ENCODE data around the gene EXD3.

The EXD3 gene

DNA sequence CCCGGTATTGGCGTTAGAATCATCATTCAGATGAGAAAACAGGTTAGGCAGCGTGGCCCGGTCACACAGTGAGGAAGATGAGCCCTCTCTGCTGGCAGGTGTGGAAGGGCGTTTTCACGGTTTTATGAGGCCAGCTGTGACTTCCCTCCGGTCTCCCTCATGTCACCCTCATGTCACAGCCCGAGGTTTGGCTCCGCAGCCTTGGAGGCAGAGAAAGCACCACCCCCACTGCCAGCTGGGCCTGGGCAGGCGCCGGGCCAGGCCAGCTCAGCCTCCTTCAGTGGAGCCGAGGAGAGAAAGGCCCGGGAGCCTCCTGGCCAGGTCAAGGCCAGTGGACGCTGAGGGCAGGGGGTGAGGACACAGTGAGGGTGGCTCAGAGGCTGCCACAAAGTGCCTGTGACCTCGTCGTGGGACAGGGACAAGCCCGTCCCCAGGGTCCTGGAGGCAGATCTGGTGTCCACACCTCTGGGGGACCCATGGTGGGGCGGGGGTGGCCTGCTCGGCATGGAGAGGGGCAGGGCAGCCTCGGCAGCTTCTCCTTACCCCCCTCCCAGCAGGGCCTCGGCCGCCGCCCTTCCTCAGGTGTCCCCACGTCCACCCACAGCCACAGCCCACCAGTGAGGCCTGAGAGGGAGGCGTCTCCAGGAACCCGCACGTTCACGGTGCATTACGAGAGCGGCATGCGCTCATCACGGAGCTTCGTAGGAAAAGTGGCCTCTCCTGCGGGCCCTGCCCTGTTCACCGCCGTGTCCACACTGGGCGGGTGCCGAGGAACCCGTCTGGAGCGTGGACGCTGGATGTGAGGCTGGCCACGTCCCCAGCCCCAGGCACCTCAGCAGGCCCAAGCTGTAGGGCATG is 32.2 kb downstream of the EXD3 start:
- H2AFZ ChIP-seq (ENCODE audit: low read length): no peak overlapping the region
- H3K79me1 ChIP-seq (ENCODE audit: low read depth, low read length): peaks cover 12% of the 10 kb centered on the region
- no peak overlapping the region for H3K4ac ChIP-seq (ENCODE audit: low read length)
- no peak overlapping the region for H3K27ac ChIP-seq (replicated peaks; ENCODE audit: low read length)
- H2AK5ac ChIP-seq (ENCODE audit: low read depth, low read length): no peak overlapping the region
- no peak overlapping the region for H3K14ac ChIP-seq (ENCODE audit: low read length)
- H2BK15ac ChIP-seq (ENCODE audit: low read length): no peak overlapping the region
- peak overlapping the region; percentile 43 for H4K8ac ChIP-seq (ENCODE audit: low read depth, low read length)
- H3K9ac ChIP-seq (ENCODE audit: low read depth, low read length, poor library complexity): peak overlapping the region; percentile 60
- peak overlapping the region; percentile 38 for H3K18ac ChIP-seq (ENCODE audit: low read length)
- H2BK5ac ChIP-seq (ENCODE audit: low read length): no peak overlapping the region
- no peak overlapping the region for H4K91ac ChIP-seq (ENCODE audit: low read depth, low read length, poor library complexity)
- H2BK12ac ChIP-seq (ENCODE audit: low read length): peak overlapping the region; percentile 41
- no CpG with 5 or more reads among the region's 42 CpGs for WGBS, 2 donors (ENCODE audit: extremely low coverage in 2 of 2, insufficient read length in 2 of 2, insufficient replicate concordance in 1 of 2)
- no peak overlapping the region for H3K4me3 ChIP-seq (ENCODE audit: low read length in 2 of 2)
- no peak for DNase-seq (ENCODE audit: low spot score)
- peaks cover 2 to 6% of the 10 kb centered on the region in 2 donors for H3K36me3 ChIP-seq (replicated peaks in 1 of 2; ENCODE audit: control insufficient read depth in 2 of 2, insufficient read depth in 2 of 2, low read length in 2 of 2)
- H3K23ac ChIP-seq (ENCODE audit: low read depth, low read length, poor library complexity): peak overlapping the region; percentile 20
- no peak overlapping the region for H2BK120ac ChIP-seq (ENCODE audit: low read depth, low read length)
- H3K27me3 ChIP-seq (ENCODE audit: control insufficient read depth in 3 of 3, insufficient read depth in 3 of 3, low read depth in 1 of 3, low read length in 3 of 3): no peaks in the 10 kb centered on the region
- H3K4me2 ChIP-seq (ENCODE audit: insufficient read depth, low read length, poor library complexity, severe bottlenecking): no peak overlapping the region
- peaks cover 0 to 2% of the 10 kb centered on the region in 2 donors for H3K9me3 ChIP-seq (replicated peaks in 1 of 2; ENCODE audit: control insufficient read depth in 2 of 2, insufficient read depth in 1 of 2, low read depth in 1 of 2, low read length in 2 of 2)
- H3K4me1 ChIP-seq (ENCODE audit: control insufficient read depth in 2 of 2, insufficient read depth in 1 of 2, low read depth in 1 of 2, low read length in 2 of 2): peaks cover 0 to 15% of the 10 kb centered on the region in 2 donors

DNA sequence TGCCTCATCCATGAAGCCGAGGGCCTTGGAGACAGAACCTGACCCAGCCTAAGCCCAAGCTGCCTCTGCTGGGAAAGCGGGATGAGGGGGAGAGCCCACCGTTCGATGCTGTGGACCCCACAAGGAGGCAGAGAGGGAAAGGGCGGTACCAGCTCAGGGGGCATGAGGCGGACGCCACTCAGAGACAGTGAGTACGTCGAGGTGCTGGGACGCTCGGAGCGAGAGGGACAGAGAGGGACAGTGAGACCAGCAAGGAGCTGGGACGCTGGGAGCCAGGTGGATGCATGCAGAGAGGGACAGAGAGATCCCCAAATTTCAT is 33.6 kb downstream of the EXD3 start:
- Histone ChIP-seq H3K18ac (ENCODE audit: low read length) (no peak overlapping the region), H3K4me3 (ENCODE audit: low read length in 2 of 2) (no peak overlapping the region), H2BK120ac (ENCODE audit: low read depth, low read length) (peak overlapping the region; percentile 94), H3K14ac (ENCODE audit: low read length) (no peak overlapping the region), H3K4me1 (ENCODE audit: control insufficient read depth in 2 of 2, insufficient read depth in 1 of 2, low read depth in 1 of 2, low read length in 2 of 2) (peaks cover 0 to 17% of the 10 kb centered on the region in 2 donors), H3K23ac (ENCODE audit: low read depth, low read length, poor library complexity) (peak overlapping the region; percentile 55), H2BK12ac (ENCODE audit: low read length) (no peak overlapping the region), H3K4ac (ENCODE audit: low read length) (no peak overlapping the region), H4K91ac (ENCODE audit: low read depth, low read length, poor library complexity) (no peak overlapping the region), H3K4me2 (ENCODE audit: insufficient read depth, low read length, poor library complexity, severe bottlenecking) (no peak overlapping the region), H3K36me3 (replicated peaks in 1 of 2; ENCODE audit: control insufficient read depth in 2 of 2, insufficient read depth in 2 of 2, low read length in 2 of 2) (peaks cover 2 to 6% of the 10 kb centered on the region in 2 donors), H3K79me1 (ENCODE audit: low read depth, low read length) (peaks cover 12% of the 10 kb centered on the region), H3K9ac (ENCODE audit: low read depth, low read length, poor library complexity) (peak overlapping the region; percentile 60), H2BK5ac (ENCODE audit: low read length) (peak overlapping the region; percentile 53), H2BK15ac (ENCODE audit: low read length) (no peak overlapping the region), H2AFZ (ENCODE audit: low read length) (no peak overlapping the region), H2AK5ac (ENCODE audit: low read depth, low read length) (peak overlapping the region; percentile 75), H3K27ac (replicated peaks; ENCODE audit: low read length) (no peak overlapping the region), H3K27me3 (ENCODE audit: control insufficient read depth in 3 of 3, insufficient read depth in 3 of 3, low read depth in 1 of 3, low read length in 3 of 3) (no peaks in the 10 kb centered on the region), H3K9me3 (replicated peaks in 1 of 2; ENCODE audit: control insufficient read depth in 2 of 2, insufficient read depth in 1 of 2, low read depth in 1 of 2, low read length in 2 of 2) (peaks cover 0 to 2% of the 10 kb centered on the region in 2 donors), H4K8ac (ENCODE audit: low read depth, low read length) (no peak overlapping the region)
- DNase-seq (ENCODE audit: low spot score): no peak
- no CpG with 5 or more reads among the region's 13 CpGs for WGBS, 2 donors (ENCODE audit: extremely low coverage in 2 of 2, insufficient read length in 2 of 2, insufficient replicate concordance in 1 of 2)

GRCh38 chr9:137388589-137389427 is 34.2 kb downstream of the EXD3 start:
- no peak overlapping the region for H3K27ac ChIP-seq (replicated peaks; ENCODE audit: low read length)
- peak overlapping the region; percentile 53 for H2BK5ac ChIP-seq (ENCODE audit: low read length)
- peak overlapping the region; percentile 17 for H4K8ac ChIP-seq (ENCODE audit: low read depth, low read length)
- no peak overlapping the region for H2BK12ac ChIP-seq (ENCODE audit: low read length)
- H2BK120ac ChIP-seq (ENCODE audit: low read depth, low read length): peak overlapping the region; percentile 94
- H3K9ac ChIP-seq (ENCODE audit: low read depth, low read length, poor library complexity): peak overlapping the region; percentile 60
- peaks cover 0 to 2% of the 10 kb centered on the region in 2 donors for H3K9me3 ChIP-seq (replicated peaks in 1 of 2; ENCODE audit: control insufficient read depth in 2 of 2, insufficient read depth in 1 of 2, low read depth in 1 of 2, low read length in 2 of 2)
- H3K4me3 ChIP-seq (ENCODE audit: low read length in 2 of 2): no peak overlapping the region
- no peak overlapping the region for H4K91ac ChIP-seq (ENCODE audit: low read depth, low read length, poor library complexity)
- no CpG with 5 or more reads among the region's 47 CpGs for WGBS, 2 donors (ENCODE audit: extremely low coverage in 2 of 2, insufficient read length in 2 of 2, insufficient replicate concordance in 1 of 2)
- H2AK5ac ChIP-seq (ENCODE audit: low read depth, low read length): peak overlapping the region; percentile 90
- H3K36me3 ChIP-seq (replicated peaks in 1 of 2; ENCODE audit: control insufficient read depth in 2 of 2, insufficient read depth in 2 of 2, low read length in 2 of 2): peaks cover 2 to 6% of the 10 kb centered on the region in 2 donors
- no peaks in the 10 kb centered on the region for H3K27me3 ChIP-seq (ENCODE audit: control insufficient read depth in 3 of 3, insufficient read depth in 3 of 3, low read depth in 1 of 3, low read length in 3 of 3)
- H3K4me1 ChIP-seq (ENCODE audit: control insufficient read depth in 2 of 2, insufficient read depth in 1 of 2, low read depth in 1 of 2, low read length in 2 of 2): peaks cover 2 to 21% of the 10 kb centered on the region in 2 donors
- DNase-seq (ENCODE audit: low spot score): no peak
- no peak overlapping the region for H2AFZ ChIP-seq (ENCODE audit: low read length)
- no peak overlapping the region for H3K4me2 ChIP-seq (ENCODE audit: insufficient read depth, low read length, poor library complexity, severe bottlenecking)
- no peak overlapping the region for H2BK15ac ChIP-seq (ENCODE audit: low read length)
- H3K79me1 ChIP-seq (ENCODE audit: low read depth, low read length): peaks cover 12% of the 10 kb centered on the region
- no peak overlapping the region for H3K14ac ChIP-seq (ENCODE audit: low read length)
- H3K23ac ChIP-seq (ENCODE audit: low read depth, low read length, poor library complexity): peak overlapping the region; percentile 85
- peak overlapping the region; percentile 66 for H3K4ac ChIP-seq (ENCODE audit: low read length)
- peak overlapping the region; percentile 64 for H3K18ac ChIP-seq (ENCODE audit: low read length)
